MM.1S (cell line): ENCODE results near the gene TMEFF1.

ENCODE experiments used
- DNase-seq: peaks from one replicate; pipeline ENCODE4 v3.0.0-alpha.2; 2015
- H2AFZ ChIP-seq: fragments of 300-600 bp; sonication (generic); 2 replicates; pipeline ENCODE4 v1.6.0; 2016; ENCODE audit warnings: antibody characterized with exemption, low read length
- H3F3A ChIP-seq: fragments of 300-600 bp; sonication (generic); 2 replicates; pipeline ENCODE4 v1.6.1; 2016; ENCODE audit warnings: mild to moderate bottlenecking, antibody characterized with exemption, low read length, moderate library complexity, mixed read lengths; ENCODE audit not compliant: insufficient read depth
- H3K27ac ChIP-seq: fragments of 300-600 bp; sonication (generic); 2 replicates; pipeline ENCODE4 v1.5.1; 2016; ENCODE audit warnings: mild to moderate bottlenecking, low read length
- H3K27me3 ChIP-seq: fragments of 300-600 bp; sonication (generic); replicated peaks from 2 replicates; pipeline ENCODE4 v1.6.0; 2016; ENCODE audit warnings: low read length; ENCODE audit not compliant: insufficient read depth
- H3K36me3 ChIP-seq: fragments of 300-600 bp; sonication (generic); replicated peaks from 2 replicates; pipeline ENCODE4 v1.6.1; 2016; ENCODE audit warnings: mild to moderate bottlenecking, low read length, mixed read lengths; ENCODE audit not compliant: insufficient read depth
- H3K4me1 ChIP-seq: fragments of 300-600 bp; sonication (generic); 2 replicates; pipeline ENCODE4 v1.6.1; 2016; ENCODE audit warnings: low read length, mixed read lengths
- H3K4me2 ChIP-seq: fragments of 300-600 bp; sonication (generic); 2 replicates; pipeline ENCODE4 v1.6.0; 2016; ENCODE audit warnings: low read depth, low read length
- H3K4me3 ChIP-seq: fragments of 300-600 bp; sonication (generic); 2 replicates; pipeline ENCODE4 v1.5.1; 2016; ENCODE audit warnings: low read length, mixed read lengths
- H3K79me2 ChIP-seq: fragments of 300-600 bp; sonication (generic); 2 replicates; pipeline ENCODE4 v1.6.1; 2016; ENCODE audit warnings: mixed run types, low read length, mixed read lengths
- H3K9ac ChIP-seq: fragments of 300-600 bp; sonication (generic); 2 replicates; pipeline ENCODE4 v1.6.1; 2016; ENCODE audit warnings: low read length, mixed read lengths
- H3K9me2 ChIP-seq: fragments of 300-600 bp; sonication (generic); replicated peaks from 2 replicates; pipeline ENCODE4 v1.6.1; 2016; ENCODE audit warnings: mild to moderate bottlenecking, low read length, mixed read lengths; ENCODE audit not compliant: insufficient read depth
- H3K9me3 ChIP-seq: fragments of 300-600 bp; sonication (generic); replicated peaks from 2 replicates; pipeline ENCODE4 v1.6.1; 2016; ENCODE audit warnings: mild to moderate bottlenecking, low read length, mixed read lengths; ENCODE audit not compliant: insufficient read depth
- H4K20me1 ChIP-seq: fragments of 300-600 bp; sonication (generic); 2 replicates; pipeline ENCODE4 v1.6.1; 2016; ENCODE audit warnings: mild to moderate bottlenecking, low read length, moderate library complexity, mixed read lengths; ENCODE audit not compliant: insufficient read depth
- CTCF ChIP-seq: fragments of 300-600 bp; sonication (generic); IDR thresholded peaks from 2 replicates; pipeline ENCODE4 v1.5.1; 2016; ENCODE audit warnings: antibody characterized with exemption, low read length, mixed read lengths
- EZH2 ChIP-seq: fragments of 300-600 bp; sonication (generic); optimal IDR thresholded peaks from 2 replicates; pipeline ENCODE3; 2017; ENCODE audit warnings: low read depth, mild to moderate bottlenecking, antibody characterized with exemption, low read length, mixed read lengths
- EZH2phosphoT487 ChIP-seq: fragments of 300-600 bp; sonication (generic); IDR thresholded peaks from 2 replicates; pipeline ENCODE4 v1.6.1; 2018; ENCODE audit warnings: antibody characterized with exemption, low read length

Gene TMEFF1

GRCh38 chr9:100561256-100561655, 88.3 kb downstream of the TMEFF1 start:
- Histone ChIP-seq H3K36me3 (no peaks in the 10 kb centered on the region), H3K4me1 (peaks cover 4% of the 10 kb centered on the region), H3K79me2 (no peaks in the 10 kb centered on the region), H3K9ac (no peak overlapping the region), H4K20me1 (no peaks in the 10 kb centered on the region), H3K27me3 (no peaks in the 10 kb centered on the region), H3K27ac (no peak overlapping the region), H2AFZ (no peak overlapping the region), H3K9me2 (no peaks in the 10 kb centered on the region), H3K4me3 (no peak overlapping the region), H3K4me2 (no peak overlapping the region), H3F3A (0 out of 2 replicates have a peak, but pooled peaks cover under 1% of the 10 kb centered on the region), H3K9me3 (no peaks in the 10 kb centered on the region)
- no peak for DNase-seq
- TF ChIP-seq EZH2phosphoT487: no peak
- no peak for TF ChIP-seq EZH2

- no peaks in the 10 kb centered on the region for H4K20me1 ChIP-seq
- no peak for TF ChIP-seq EZH2phosphoT487
- TF ChIP-seq EZH2: no peak
- TF ChIP-seq CTCF: no peak
Observed at GRCh38 chr9:100567856-100568255, 94.9 kb downstream of the TMEFF1 start.

GRCh38 chr9:100573655-100574260, 100.8 kb downstream of the TMEFF1 start:
- Histone ChIP-seq H4K20me1 (no peaks in the 10 kb centered on the region), H3F3A (no peaks in the 10 kb centered on the region), H3K27me3 (no peaks in the 10 kb centered on the region), H3K36me3 (no peaks in the 10 kb centered on the region), H3K79me2 (no peaks in the 10 kb centered on the region), H3K9me2 (no peaks in the 10 kb centered on the region), H2AFZ (no peak overlapping the region), H3K27ac (no peak overlapping the region), H3K4me2 (no peak overlapping the region), H3K4me1 (no peaks in the 10 kb centered on the region), H3K9me3 (no peaks in the 10 kb centered on the region), H3K9ac (no peak overlapping the region), H3K4me3 (no peak overlapping the region)
- DNase-seq: no peak
- TF ChIP-seq EZH2 (no peak), CTCF (no peak), EZH2phosphoT487 (no peak)

More at GRCh38 chr9:100567856-100568255, 94.9 kb downstream of the TMEFF1 start:
- H3K27ac ChIP-seq: no peak overlapping the region
- H3K4me2 ChIP-seq: no peak overlapping the region
- DNase-seq: no peak
- H3K4me1 ChIP-seq: no peaks in the 10 kb centered on the region
- no peaks in the 10 kb centered on the region for H3K9me3 ChIP-seq
- H3F3A ChIP-seq: no peaks in the 10 kb centered on the region
- no peak overlapping the region for H3K9ac ChIP-seq
- no peaks in the 10 kb centered on the region for H3K9me2 ChIP-seq
- no peaks in the 10 kb centered on the region for H3K36me3 ChIP-seq
- no peaks in the 10 kb centered on the region for H3K27me3 ChIP-seq
- no peak overlapping the region for H3K4me3 ChIP-seq
- H2AFZ ChIP-seq: no peak overlapping the region
- no peaks in the 10 kb centered on the region for H3K79me2 ChIP-seq

GRCh38 chr9:100575006-100575405, 102.1 kb downstream of the TMEFF1 start:
- Histone ChIP-seq H3F3A (no peaks in the 10 kb centered on the region), H3K9me2 (no peaks in the 10 kb centered on the region), H3K27me3 (no peaks in the 10 kb centered on the region), H2AFZ (no peak overlapping the region), H3K4me2 (no peak overlapping the region), H4K20me1 (no peaks in the 10 kb centered on the region), H3K4me1 (no peaks in the 10 kb centered on the region), H3K27ac (no peak overlapping the region), H3K4me3 (no peak overlapping the region), H3K79me2 (no peaks in the 10 kb centered on the region), H3K9me3 (no peaks in the 10 kb centered on the region), H3K36me3 (no peaks in the 10 kb centered on the region), H3K9ac (no peak overlapping the region)
- DNase-seq: no peak
- no peak for TF ChIP-seq CTCF
- no peak for TF ChIP-seq EZH2
- TF ChIP-seq EZH2phosphoT487: no peak
